ENCODE results near the gene KCNQ2. TPM values are rescaled to one million over a fixed set of nuclear protein-coding genes. Genes with fewer than 3 reads are reported as not detected.

KCNQ2 gene
- total RNA-seq, 2 donors from 2014 or later: 0.33 TPM; not detected in 1

GRCh38 chr20:63505723-63506122, 33.3 kb upstream of the KCNQ2 start:
- Mint-ChIP-seq H3K27ac (no peak overlapping the region), H3K36me3 (peaks cover 8 to 15% of the 10 kb centered on the region in 2 donors), H3K9me3 (peaks cover 0 to 3% of the 10 kb centered on the region in 2 donors)
- ATAC-seq (no peak), DNase-seq (ENCODE audit: low spot score in 2 of 2) (no peak)

DNA sequence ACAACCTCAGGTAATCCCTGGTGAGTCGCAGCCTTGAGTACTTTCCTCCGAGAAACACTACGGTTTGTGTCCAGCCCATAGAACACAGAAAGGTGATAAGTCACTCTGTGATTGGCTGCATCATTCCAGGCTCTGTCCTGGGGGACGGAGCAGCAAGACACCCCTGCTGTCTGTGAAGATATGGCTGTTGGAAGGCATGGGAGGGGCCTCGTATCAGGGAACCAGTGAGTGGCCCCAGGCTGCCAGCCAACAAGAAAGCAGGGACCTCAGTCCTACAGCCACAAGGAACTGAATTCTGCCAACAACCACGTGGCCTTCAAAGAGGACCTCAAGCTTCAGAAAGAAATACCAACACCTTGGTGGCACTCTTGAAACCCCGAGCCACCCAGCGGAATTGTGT, 32.8 kb upstream of the KCNQ2 start:
- Mint-ChIP-seq H3K27ac (no peak overlapping the region), H3K36me3 (peaks cover 8 to 15% of the 10 kb centered on the region in 2 donors), H3K9me3 (peaks cover 0 to 3% of the 10 kb centered on the region in 2 donors)
- ATAC-seq (no peak), DNase-seq (ENCODE audit: low spot score in 2 of 2) (no peak)

DNA sequence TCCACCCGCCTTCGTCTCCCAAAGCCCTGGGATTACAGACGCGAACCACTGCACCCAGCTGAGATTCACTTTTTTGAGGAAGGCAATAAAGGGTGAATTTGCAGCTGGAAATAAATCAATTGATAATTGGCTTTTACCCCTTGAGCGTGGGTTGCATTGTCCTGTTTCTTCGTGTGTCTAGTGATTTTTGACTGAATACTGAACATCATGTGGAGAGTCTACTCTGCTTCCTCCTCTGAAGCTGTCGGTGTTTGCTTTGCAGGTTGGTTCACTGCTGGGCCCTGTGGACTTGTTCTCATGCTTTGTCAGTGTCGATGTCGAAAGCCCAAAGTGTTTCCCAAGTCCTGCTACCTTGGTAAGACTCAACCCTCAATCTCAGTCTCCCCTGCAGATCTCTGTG, 32.2 kb upstream of the KCNQ2 start:
- no peak overlapping the region for H3K27ac Mint-ChIP-seq
- ATAC-seq (no peak), DNase-seq (ENCODE audit: low spot score in 2 of 2) (no peak)
- peaks cover 8 to 15% of the 10 kb centered on the region in 2 donors for H3K36me3 Mint-ChIP-seq
- peaks cover 0 to 3% of the 10 kb centered on the region in 2 donors for H3K9me3 Mint-ChIP-seq

GRCh38 chr20:63503524-63503923, 31.1 kb upstream of the KCNQ2 start:
- H3K36me3 Mint-ChIP-seq: peaks cover 8 to 15% of the 10 kb centered on the region in 2 donors
- H3K27ac Mint-ChIP-seq: no peak overlapping the region
- no peak for DNase-seq (ENCODE audit: low spot score in 2 of 2)
- ATAC-seq: no peak
- H3K9me3 Mint-ChIP-seq: peaks cover 0 to 3% of the 10 kb centered on the region in 2 donors

GRCh38 chr20:63502671-63503172, 30.3 kb upstream of the KCNQ2 start:
- ATAC-seq: no peak
- DNase-seq (ENCODE audit: low spot score in 2 of 2): no peak
- peaks cover 0 to 3% of the 10 kb centered on the region in 2 donors for H3K9me3 Mint-ChIP-seq
- peaks cover 8 to 15% of the 10 kb centered on the region in 2 donors for H3K36me3 Mint-ChIP-seq
- no peak overlapping the region for H3K27ac Mint-ChIP-seq

GRCh38 chr20:63501818-63502670, 29.6 kb upstream of the KCNQ2 start:
- H3K36me3 Mint-ChIP-seq: peaks cover 8 to 15% of the 10 kb centered on the region in 2 donors
- ATAC-seq (no peak), DNase-seq (ENCODE audit: low spot score in 2 of 2) (no peak)
- peaks cover 0 to 3% of the 10 kb centered on the region in 2 donors for H3K9me3 Mint-ChIP-seq
- H3K27ac Mint-ChIP-seq: no peak overlapping the region

GRCh38 chr20:63500902-63501817, 28.7 kb upstream of the KCNQ2 start:
- Mint-ChIP-seq H3K36me3 (peaks cover 8 to 15% of the 10 kb centered on the region in 2 donors), H3K27ac (no peak overlapping the region), H3K9me3 (peaks cover 0 to 3% of the 10 kb centered on the region in 2 donors)
- ATAC-seq (no peak), DNase-seq (ENCODE audit: low spot score in 2 of 2) (no peak)

DNA sequence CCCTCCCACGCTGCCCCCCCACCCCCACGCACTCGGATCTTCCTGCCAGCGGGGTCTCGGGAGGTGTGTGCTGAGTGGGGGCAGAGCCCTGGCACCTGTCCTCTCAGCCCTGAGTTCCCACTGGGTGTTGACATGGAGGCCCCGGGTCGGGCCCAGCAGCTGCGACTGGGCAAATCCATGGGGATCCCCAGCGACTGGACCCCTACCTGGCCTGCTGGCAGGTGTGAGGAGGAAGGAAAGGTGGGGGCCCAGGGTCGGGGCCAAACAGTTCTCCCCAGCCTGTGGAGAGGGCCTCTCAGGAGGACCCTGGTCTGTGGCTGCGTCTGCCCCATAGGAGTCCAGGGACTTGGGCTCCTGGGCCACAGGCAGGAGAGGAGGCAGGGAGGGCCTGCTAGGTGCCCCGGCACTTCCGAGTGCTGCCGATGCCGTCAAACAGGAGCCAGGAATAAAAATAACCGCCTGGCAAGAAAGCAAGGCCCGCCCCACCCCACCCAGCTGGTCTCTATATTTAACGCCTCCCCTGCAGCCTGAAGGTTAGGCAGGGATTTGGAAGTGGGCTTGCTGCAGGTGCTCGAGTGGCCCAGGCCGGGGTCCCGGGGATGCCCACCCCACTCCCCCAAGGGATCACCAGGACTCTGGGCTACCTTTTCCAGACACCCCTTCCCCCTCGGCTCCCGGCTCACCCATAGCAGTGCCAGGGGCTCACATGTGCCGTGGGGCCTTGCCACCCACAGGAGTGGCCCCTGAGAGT, 27.9 kb upstream of the KCNQ2 start:
- ATAC-seq (no peak), DNase-seq (ENCODE audit: low spot score in 2 of 2) (no peak)
- Mint-ChIP-seq H3K36me3 (peaks cover 7 to 14% of the 10 kb centered on the region in 2 donors), H3K9me3 (peaks cover 0 to 3% of the 10 kb centered on the region in 2 donors), H3K27ac (no peak overlapping the region)

- Mint-ChIP-seq H3K27ac (no peak overlapping the region), H3K9me3 (peaks cover 0 to 3% of the 10 kb centered on the region in 2 donors), H3K36me3 (peaks cover 4 to 7% of the 10 kb centered on the region in 2 donors)
- peak in 1 of 2 donors; percentile 5 for ATAC-seq
- DNase-seq (ENCODE audit: low spot score in 2 of 2): no peak
Observed at GRCh38 chr20:63499338-63499969, 27.0 kb upstream of the KCNQ2 start.

- ATAC-seq (peak in 1 of 2 donors; percentile 37), DNase-seq (ENCODE audit: low spot score in 2 of 2) (no peak)
- Mint-ChIP-seq H3K9me3 (peaks cover 0 to under 1% of the 10 kb centered on the region in 2 donors), H3K36me3 (peaks cover 1 to 2% of the 10 kb centered on the region in 2 donors), H3K27ac (no peak within 1 kb of the TSS)
Observed at GRCh38 chr20:63498960-63499337, 26.5 kb upstream of the KCNQ2 start, which contains the start of gene EEF1A2. Gene EEF1A2 (minus strand): TSS chr20:63499083. CDS start chr20:63497763, 1,320 bp downstream.

- DNase-seq (ENCODE audit: low spot score in 2 of 2): no peak
- H3K27ac Mint-ChIP-seq: no peak overlapping the region
- H3K36me3 Mint-ChIP-seq: no peaks in the 10 kb centered on the region
- no peaks in the 10 kb centered on the region for H3K9me3 Mint-ChIP-seq
- peak in 1 of 2 donors; percentile 28 for ATAC-seq
Observed at GRCh38 chr20:63497946-63498935, 25.8 kb upstream of the KCNQ2 start.

DNA sequence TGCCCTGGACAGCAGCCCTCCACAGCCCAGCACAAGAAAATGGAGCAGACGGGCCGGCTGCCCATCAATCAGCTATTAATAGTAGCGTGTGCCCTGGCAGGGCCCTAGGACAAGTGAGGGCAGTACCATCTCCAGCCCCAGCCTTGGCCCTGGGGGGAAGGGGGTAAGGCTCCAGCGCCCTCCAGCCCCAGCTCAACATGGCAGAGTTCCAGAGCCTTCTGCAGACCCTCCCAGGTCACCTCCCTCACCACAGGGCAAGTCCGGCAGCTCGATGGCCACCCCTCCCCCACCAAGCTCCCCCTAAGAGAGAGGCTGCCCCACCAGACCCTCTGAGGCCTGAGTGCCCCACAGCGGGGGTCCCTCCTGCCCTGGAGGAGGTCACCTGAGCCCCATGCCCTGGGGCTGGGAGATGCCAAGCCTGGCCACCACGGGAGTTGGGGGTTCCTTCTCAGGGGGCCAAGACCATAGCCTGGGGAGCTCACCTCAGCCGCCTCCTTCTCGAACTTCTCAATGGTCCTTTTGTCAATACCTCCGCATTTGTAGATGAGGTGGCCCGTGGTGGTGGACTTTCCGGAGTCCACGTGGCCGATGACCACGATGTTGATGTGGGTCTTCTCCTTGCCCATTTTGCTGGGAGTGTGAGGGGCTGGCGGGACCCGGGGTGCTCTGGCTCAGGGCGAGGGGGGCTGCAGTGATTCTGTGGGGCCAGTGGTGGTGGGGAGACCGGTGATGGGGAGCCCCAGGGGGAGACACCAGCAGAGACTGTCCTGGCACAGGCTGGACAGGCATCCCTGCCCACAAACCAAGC, 24.9 kb upstream of the KCNQ2 start:
- Mint-ChIP-seq H3K36me3 (no peaks in the 10 kb centered on the region), H3K27ac (no peak overlapping the region), H3K9me3 (peaks cover 0 to 2% of the 10 kb centered on the region in 2 donors)
- DNase-seq (ENCODE audit: low spot score in 2 of 2) (no peak), ATAC-seq (no peak)

DNA sequence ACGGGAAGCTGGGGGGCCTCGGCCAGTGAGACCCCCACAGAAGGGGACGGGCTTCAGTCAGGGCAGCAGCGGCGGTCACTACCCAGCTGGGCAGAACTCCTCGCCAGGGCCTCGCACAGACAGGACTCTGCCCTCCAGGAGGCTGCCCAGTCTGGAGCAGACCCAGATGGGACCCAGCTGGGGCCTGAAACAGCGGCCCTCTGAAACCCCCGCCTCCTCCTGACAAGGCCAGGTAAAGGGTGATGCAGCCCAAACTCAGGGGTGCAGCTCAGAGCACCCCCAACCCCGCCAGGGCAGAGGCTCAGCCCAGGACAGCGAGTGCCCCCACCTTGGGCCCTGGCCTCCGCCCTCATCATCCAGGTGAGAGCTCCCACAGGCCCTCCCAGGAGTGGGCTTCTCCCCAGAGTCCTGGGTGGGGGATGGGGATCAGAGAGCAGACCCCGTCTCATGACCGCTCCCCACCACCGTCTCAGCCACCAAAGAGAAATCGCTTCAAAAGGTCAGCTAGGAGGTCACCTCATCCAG, 24.2 kb upstream of the KCNQ2 start:
- ATAC-seq: peak; percentile 17 to 29
- Mint-ChIP-seq H3K27ac (no peak overlapping the region), H3K36me3 (no peaks in the 10 kb centered on the region), H3K9me3 (peaks cover 0 to 5% of the 10 kb centered on the region in 2 donors)
- DNase-seq (ENCODE audit: low spot score in 2 of 2): no peak

Measured in activated naive CD4-positive, alpha-beta T cell treated with anti-CD3 and anti-CD28 coated beads, Interleukin-2, amount 50 U/mL, for 72 hours (primary cell).